ENCODE data around the gene FAM131B.

The FAM131B gene

DNA sequence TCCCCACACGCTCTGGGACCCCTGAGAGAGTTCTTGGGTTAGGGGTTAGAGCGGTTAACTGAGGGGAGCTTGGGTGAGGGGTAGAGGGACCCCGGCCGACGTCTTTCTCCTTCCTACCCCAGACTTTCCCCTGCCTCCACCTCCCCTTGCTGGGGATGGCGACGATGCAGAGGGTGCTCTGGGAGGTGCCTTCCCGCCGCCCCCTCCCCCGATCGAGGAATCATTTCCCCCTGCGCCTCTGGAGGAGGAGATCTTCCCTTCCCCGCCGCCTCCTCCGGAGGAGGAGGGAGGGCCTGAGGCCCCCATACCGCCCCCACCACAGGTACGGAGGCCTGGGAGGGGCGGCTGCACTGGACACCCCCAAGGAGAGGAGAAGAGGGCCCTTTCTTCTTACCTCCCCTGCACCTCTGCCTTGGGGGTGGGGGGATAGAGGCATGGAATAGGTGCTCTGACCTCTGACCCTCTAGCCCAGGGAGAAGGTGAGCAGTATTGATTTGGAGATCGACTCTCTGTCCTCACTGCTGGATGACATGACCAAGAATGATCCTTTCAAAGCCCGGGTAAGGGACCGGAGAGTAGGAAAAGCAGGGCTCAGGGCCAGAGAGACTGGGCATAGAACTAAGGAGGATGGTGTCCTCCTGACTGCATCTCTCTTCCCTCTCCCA is 19.7 kb upstream of the FAM131B start:
- TF ChIP-seq, protein P1, sequence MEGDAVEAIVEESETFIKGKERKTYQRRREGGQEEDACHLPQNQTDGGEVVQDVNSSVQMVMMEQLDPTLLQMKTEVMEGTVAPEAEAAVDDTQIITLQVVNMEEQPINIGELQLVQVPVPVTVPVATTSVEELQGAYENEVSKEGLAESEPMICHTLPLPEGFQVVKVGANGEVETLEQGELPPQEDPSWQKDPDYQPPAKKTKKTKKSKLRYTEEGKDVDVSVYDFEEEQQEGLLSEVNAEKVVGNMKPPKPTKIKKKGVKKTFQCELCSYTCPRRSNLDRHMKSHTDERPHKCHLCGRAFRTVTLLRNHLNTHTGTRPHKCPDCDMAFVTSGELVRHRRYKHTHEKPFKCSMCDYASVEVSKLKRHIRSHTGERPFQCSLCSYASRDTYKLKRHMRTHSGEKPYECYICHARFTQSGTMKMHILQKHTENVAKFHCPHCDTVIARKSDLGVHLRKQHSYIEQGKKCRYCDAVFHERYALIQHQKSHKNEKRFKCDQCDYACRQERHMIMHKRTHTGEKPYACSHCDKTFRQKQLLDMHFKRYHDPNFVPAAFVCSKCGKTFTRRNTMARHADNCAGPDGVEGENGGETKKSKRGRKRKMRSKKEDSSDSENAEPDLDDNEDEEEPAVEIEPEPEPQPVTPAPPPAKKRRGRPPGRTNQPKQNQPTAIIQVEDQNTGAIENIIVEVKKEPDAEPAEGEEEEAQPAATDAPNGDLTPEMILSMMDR (IDR thresholded peaks at IDR 0.05) = no peak

GRCh38 chr7:143381427-143382125 is 19.1 kb upstream of the FAM131B start:
- TF ChIP-seq, protein P1 (IDR thresholded peaks at IDR 0.05) = no peak

GRCh38 chr7:143380646-143381426 is 18.3 kb upstream of the FAM131B start, which contains the start of gene ZYX:
TSS of gene ZYX (plus strand) at chr7:143381345. CDS start at chr7:143381572, 227 bp downstream.
- TF ChIP-seq, protein P1 (IDR thresholded peaks at IDR 0.05) = no peak

- TF ChIP-seq, protein P1 (IDR thresholded peaks at IDR 0.05) = peak; percentile 90
These were observed 17.7 kb upstream of the FAM131B start for GRCh38 chr7:143380260-143380645.

DNA sequence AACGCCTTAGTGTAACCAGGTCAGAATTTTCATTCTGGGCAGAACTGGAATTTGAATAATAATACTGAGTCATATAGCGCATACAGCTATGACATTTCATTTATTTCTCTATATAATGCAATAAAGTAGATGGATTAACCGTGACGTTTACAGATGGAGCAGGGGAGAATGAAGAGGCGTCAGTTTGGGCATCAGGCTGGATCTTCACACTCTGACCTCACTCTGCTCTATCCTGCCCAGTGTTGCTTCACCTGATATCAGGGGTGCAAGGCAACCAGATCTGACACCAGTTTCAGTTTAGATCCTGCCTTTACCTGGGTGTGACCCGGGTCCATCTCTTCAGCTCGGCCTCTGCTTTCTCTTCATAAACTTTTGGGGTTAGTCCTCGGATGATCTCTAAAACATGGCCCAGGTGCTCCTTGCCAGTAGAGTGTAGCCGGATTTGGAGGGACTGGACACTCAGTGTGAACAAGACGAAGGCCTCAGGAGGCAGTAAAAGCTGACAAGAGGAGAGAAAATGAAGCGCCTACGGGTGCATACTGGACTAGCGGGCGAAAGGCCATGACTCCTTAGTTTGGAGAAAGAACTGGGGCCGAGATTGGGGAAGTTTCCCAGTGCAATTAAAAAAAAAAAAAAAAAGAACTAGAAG is 17.2 kb upstream of the FAM131B start:
- TF ChIP-seq, protein P1 (IDR thresholded peaks at IDR 0.05) = no peak

DNA sequence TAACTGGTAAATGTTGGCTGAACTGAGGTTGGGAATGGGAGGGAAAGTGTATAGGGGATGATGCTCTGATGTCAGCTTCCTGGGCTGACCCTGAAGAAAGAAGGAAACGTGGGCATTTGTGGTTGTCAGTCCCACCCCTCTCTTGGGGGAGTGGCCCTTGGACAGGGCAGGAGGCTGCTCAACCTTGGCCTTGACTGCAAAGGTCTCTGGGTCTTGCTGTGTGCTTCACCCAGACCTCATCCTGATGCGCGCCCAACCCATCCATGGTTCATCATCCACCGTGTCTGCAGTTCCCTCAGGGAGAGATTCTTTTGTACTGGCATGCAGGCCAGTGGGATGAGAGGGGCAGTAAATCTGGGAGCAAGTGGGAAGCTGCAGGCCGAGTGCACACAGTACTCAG is 13.9 kb upstream of the FAM131B start:
- TF ChIP-seq, protein P1 (IDR thresholded peaks at IDR 0.05) = no peak

All from LNCAP (cell line).